Vagina (tissue), 2 donors: Measurements from ENCODE around the gene RPS6KA2. TPM values are rescaled to one million over a fixed set of nuclear protein-coding genes. Genes with fewer than 3 reads are reported as not detected.

Source experiments
- DNase-seq, 2 donors: peaks; one replicate each; pipeline ENCODE4 v3.0.0-alpha.2; 2017; ENCODE audit errors: extremely low spot score in 2 of 2
- H3K27ac ChIP-seq: fragments of 200-600 bp; sonication (generic); one replicate; pipeline ENCODE4 v1.5.1; 2019
- H3K27me3 ChIP-seq: fragments of 200-600 bp; sonication (generic); one replicate; pipeline ENCODE4 v1.5.1; 2019
- H3K36me3 ChIP-seq, 2 donors: fragments of 200-600 bp; sonication (generic); one replicate each; pipeline ENCODE4 v1.5.1; 2017 to 2019
- H3K4me1 ChIP-seq: fragments of 200-600 bp; sonication (generic); one replicate; pipeline ENCODE4 v1.5.1; 2019
- H3K4me3 ChIP-seq, 2 donors: fragments of 200-600 bp; sonication (generic); 1 replicate in 1 of 2; 2 replicates in 1 of 2; pipeline ENCODE4 v1.5.1; 2016 to 2019
- H3K9me3 ChIP-seq: fragments of 200-600 bp; sonication (generic); one replicate; pipeline ENCODE4 v1.5.1; 2019
- CTCF ChIP-seq, 3 experiments: fragments of 450-650 bp in 2 of 3; fragments of 200-600 bp in 1 of 3; sonication (generic) in 1 of 3; IDR thresholded peaks; one replicate each; pipeline ENCODE4 v1.5.1; 2017 to 2019; ENCODE audit warnings: antibody characterized with exemption in 3 of 3, mild to moderate bottlenecking in 2 of 3, moderate library complexity in 2 of 3
- POLR2A ChIP-seq, 2 donors: fragments of 450-650 bp; IDR thresholded peaks; one replicate each; pipeline ENCODE4 v1.6.1; 2017; ENCODE audit warnings: antibody characterized with exemption in 2 of 2, mild to moderate bottlenecking in 2 of 2, moderate library complexity in 2 of 2
- POLR2AphosphoS5 ChIP-seq, 2 donors: sonication (generic); formaldehyde crosslinking; IDR thresholded peaks; one replicate each; pipeline ENCODE4 v1.9.0; 2017; ENCODE audit warnings: antibody characterized with exemption in 2 of 2, mild to moderate bottlenecking in 2 of 2, low read depth in 1 of 2; ENCODE audit not compliant: insufficient read depth in 1 of 2
- intact Hi-C: fragments of 100-400 bp; cut with DNase I; formaldehyde crosslinking; loops from one replicate; pipeline ENCODE4 v1.15.1; 2023
- total RNA-seq: library from RNA; depleted of rRNA; stranded (reverse); fragments of >200 nt; gene quantifications from one replicate; pipeline ENCODE4 v1.2.3, GENCODE V29; 2016

RPS6KA2 gene
- total RNA-seq, 1 donor from 2014 or later = 65.1 TPM

DNA sequence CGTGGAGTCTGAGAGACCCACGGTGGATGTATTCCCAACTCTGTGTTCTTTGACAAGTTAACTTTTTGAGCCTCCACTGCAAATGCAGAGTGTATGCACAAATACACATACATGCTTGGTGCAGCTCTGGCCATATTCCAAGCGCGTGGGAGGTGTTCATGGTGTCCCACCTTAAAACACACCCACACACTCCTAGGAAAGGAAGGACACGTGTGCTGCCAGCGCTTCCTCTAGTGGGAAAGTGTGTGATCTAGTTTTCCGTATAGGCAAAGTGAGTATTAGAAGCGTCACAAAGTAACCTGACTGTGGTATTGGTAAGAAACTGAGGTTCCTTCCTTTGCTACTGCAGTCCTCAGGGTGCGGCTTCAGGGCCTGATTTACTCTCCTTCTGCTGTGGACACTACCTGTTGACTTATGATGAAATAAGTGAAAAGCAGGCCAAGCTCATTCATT, 208.3 kb downstream of the RPS6KA2 start:
- peaks cover 0 to 44% of the 10 kb centered on the region in 2 donors for H3K36me3 ChIP-seq

DNA sequence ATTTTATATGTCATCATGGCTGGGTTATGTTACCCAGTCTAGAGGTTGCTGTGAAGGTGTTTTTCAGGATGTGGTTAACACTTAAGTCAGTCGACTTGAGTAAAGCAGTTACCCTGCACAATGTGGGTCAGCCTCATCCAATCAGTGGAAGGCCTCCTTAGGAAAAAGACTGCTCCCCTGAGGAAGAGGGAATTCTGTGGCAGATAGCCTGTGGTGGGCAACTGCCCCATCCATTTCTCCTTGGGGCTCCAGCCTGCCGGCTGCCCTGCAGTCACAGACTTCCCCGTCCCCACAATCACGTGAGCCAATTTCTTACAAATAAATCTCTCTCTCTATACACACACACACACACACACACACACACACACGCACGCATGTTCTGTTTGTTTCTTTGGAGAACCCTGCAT, 209.8 kb downstream of the RPS6KA2 start:
- no peak overlapping the region for H3K27ac ChIP-seq
- intact Hi-C loops = no loop called here

More for the DNA sequence above, 208.3 kb downstream of the RPS6KA2 start:
- Histone ChIP-seq H3K27ac (no peak overlapping the region), H3K4me1 (no peaks in the 10 kb centered on the region), H3K27me3 (no peaks in the 10 kb centered on the region), H3K4me3 (no peak overlapping the region), H3K9me3 (no peaks in the 10 kb centered on the region)
- no peak for DNase-seq
- intact Hi-C loops = no loop called here
- TF ChIP-seq CTCF (IDR thresholded peaks at IDR 0.05) = no peak
- no peak for TF ChIP-seq POLR2A (IDR thresholded peaks at IDR 0.05)
- no peak for TF ChIP-seq POLR2AphosphoS5 (IDR thresholded peaks at IDR 0.05; ENCODE audit: insufficient read depth in 1 of 2, low read depth in 1 of 2)

GRCh38 chr6:166415833-166416347, 211.2 kb downstream of the RPS6KA2 start:
- Histone ChIP-seq H3K4me3 (no peak overlapping the region), H3K36me3 (peaks cover 0 to 43% of the 10 kb centered on the region in 2 donors)
- TF ChIP-seq POLR2A (IDR thresholded peaks at IDR 0.05) = no peak
- no peak for TF ChIP-seq POLR2AphosphoS5 (IDR thresholded peaks at IDR 0.05; ENCODE audit: insufficient read depth in 1 of 2, low read depth in 1 of 2)
- TF ChIP-seq CTCF (IDR thresholded peaks at IDR 0.05) = no peak

More for the DNA sequence above, 209.8 kb downstream of the RPS6KA2 start:
- H3K36me3 ChIP-seq = peaks cover 0 to 43% of the 10 kb centered on the region in 2 donors
- H3K4me1 ChIP-seq = no peaks in the 10 kb centered on the region
- H3K9me3 ChIP-seq = no peaks in the 10 kb centered on the region
- TF ChIP-seq CTCF (IDR thresholded peaks at IDR 0.05) (no peak), POLR2AphosphoS5 (IDR thresholded peaks at IDR 0.05; ENCODE audit: insufficient read depth in 1 of 2, low read depth in 1 of 2) (no peak), POLR2A (IDR thresholded peaks at IDR 0.05) (no peak)
- no peaks in the 10 kb centered on the region for H3K27me3 ChIP-seq
- no peak for DNase-seq
- H3K4me3 ChIP-seq = no peak overlapping the region

DNA sequence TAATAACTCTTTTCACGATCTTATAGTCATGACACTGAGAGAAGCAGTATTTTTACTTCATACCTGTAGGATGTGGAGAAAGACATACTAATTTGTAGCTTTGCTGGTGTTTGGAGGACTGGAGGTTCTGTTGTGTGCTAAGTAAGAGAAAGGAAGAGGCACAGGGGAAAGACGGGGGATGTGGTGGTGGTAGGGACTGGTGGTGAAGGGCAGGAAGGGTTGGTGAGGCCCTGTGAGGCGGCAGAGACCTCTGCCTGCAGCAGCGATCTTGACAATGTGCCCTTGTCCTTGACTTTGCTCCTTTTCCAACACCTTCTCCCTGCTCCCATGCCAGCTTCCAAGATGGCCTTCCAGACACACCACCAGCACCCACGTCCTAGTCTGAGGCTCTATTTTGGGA, 211.7 kb downstream of the RPS6KA2 start:
- Histone ChIP-seq H3K4me3 (no peak overlapping the region), H3K9me3 (no peaks in the 10 kb centered on the region), H3K36me3 (peaks cover 0 to 41% of the 10 kb centered on the region in 2 donors), H3K27me3 (no peaks in the 10 kb centered on the region), H3K27ac (no peak overlapping the region), H3K4me1 (no peaks in the 10 kb centered on the region)
- no peak for DNase-seq
- intact Hi-C loops = no loop called here
- TF ChIP-seq CTCF (IDR thresholded peaks at IDR 0.05) = no peak
- TF ChIP-seq POLR2A (IDR thresholded peaks at IDR 0.05) = no peak
- no peak for TF ChIP-seq POLR2AphosphoS5 (IDR thresholded peaks at IDR 0.05; ENCODE audit: insufficient read depth in 1 of 2, low read depth in 1 of 2)

More at GRCh38 chr6:166415833-166416347, 211.2 kb downstream of the RPS6KA2 start:
- DNase-seq = no peak
- Histone ChIP-seq H3K27me3 (no peaks in the 10 kb centered on the region), H3K9me3 (no peaks in the 10 kb centered on the region), H3K27ac (no peak overlapping the region), H3K4me1 (no peaks in the 10 kb centered on the region)
- intact Hi-C loops = no loop called here

- no peaks in the 10 kb centered on the region for H3K27me3 ChIP-seq
- no peak for DNase-seq
- intact Hi-C loops = no loop called here
- H3K4me3 ChIP-seq = no peak overlapping the region
- TF ChIP-seq POLR2A (IDR thresholded peaks at IDR 0.05) (no peak), POLR2AphosphoS5 (IDR thresholded peaks at IDR 0.05; ENCODE audit: insufficient read depth in 1 of 2, low read depth in 1 of 2) (no peak), CTCF (IDR thresholded peaks at IDR 0.05) (no peak)
- no peaks in the 10 kb centered on the region for H3K4me1 ChIP-seq
- peaks cover 0 to 30% of the 10 kb centered on the region in 2 donors for H3K36me3 ChIP-seq
- H3K27ac ChIP-seq = no peak overlapping the region
- no peaks in the 10 kb centered on the region for H3K9me3 ChIP-seq
These were observed 213.5 kb downstream of the RPS6KA2 start for GRCh38 chr6:166413491-166413951.
